ENCODE data around the gene MAP3K21. TPM values are rescaled to one million over a fixed set of nuclear protein-coding genes. Genes with fewer than 3 reads are reported as not detected.

MAP3K21 gene
- total RNA-seq, 1 experiment from 2014 or later, result 18.3 TPM

DNA sequence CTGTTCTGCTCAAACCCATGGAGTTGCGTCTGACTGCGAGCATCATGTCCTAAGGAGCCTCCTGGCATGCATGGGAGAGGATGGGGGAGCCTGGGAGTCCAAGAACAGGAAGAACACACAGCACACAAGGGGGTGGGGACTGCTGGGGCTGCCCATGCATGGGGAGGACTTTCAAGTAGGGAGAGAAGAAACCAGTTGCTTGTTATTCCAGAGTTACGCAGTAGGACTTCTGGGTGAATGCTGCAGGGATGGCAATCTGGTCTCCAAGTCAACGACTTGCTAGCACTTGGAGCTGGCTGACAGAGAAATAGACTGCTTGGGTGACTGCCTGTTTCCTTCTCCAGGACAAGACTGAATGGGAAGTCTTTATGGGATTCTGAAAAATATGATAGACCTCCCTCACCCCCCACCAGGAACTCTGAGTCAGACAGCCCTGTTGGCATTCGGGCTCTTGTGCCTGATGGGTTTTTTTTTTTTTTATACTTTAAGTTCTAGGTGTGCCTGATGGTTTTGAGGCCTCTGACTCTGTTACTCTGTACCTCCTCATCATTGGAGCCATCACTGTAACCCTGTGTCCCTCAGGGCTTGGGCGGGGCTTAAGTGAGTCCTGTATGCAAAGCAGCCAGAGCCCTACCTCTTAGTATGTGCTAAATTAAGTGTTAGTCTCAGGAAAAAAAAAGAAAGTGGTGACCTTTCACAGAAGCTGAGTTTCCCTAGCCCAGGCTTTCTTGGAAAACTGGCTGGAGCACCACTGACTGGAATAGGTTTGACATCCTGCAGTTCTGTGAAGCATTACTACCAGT lies 30.3 kb downstream of the MAP3K21 start:
- no TSS peak for BruUV-seq (replicated peaks)
- Histone ChIP-seq H3K4me3 (no peak overlapping the region), H3K27ac (no peak overlapping the region), H3K9me3 (ENCODE audit: insufficient read depth, low read depth) (no peaks in the 10 kb centered on the region), H3K4me1 (replicated peaks; ENCODE audit: insufficient read depth) (no peaks in the 10 kb centered on the region), H3K79me2 (ENCODE audit: low read depth) (no peaks in the 10 kb centered on the region), H3K36me3 (ENCODE audit: low read depth) (peaks cover 6% of the 10 kb centered on the region; the same call in 1 of the 2 replicates), H3K9me2 (ENCODE audit: insufficient read depth) (no peaks in the 10 kb centered on the region), H3K27me3 (ENCODE audit: insufficient read depth, low read depth) (no peaks in the 10 kb centered on the region), H3F3A (ENCODE audit: insufficient read depth, low read depth) (no peaks in the 10 kb centered on the region), H4K20me1 (ENCODE audit: insufficient read depth) (no peaks in the 10 kb centered on the region), H2AFZ (no peak overlapping the region), H3K4me2 (no peak overlapping the region)
- DNase-seq, result no peak
- ChIA-PET CTCF (interaction anchor here (0.7 kb wide), 1 partner anchor 548 kb away, joined by 3 read pairs; no protein-coding TSS in a partner anchor), POLR2A (ENCODE audit: unreplicated experiment) (no interaction called here)
- TF ChIP-seq CTCF (conservative IDR thresholded peaks at IDR 0.05) (no peak), EZH2 (IDR thresholded peaks at IDR 0.05; ENCODE audit: low read depth) (no peak)
- intact Hi-C loops (cut with micrococcal nuclease; ENCODE audit: unreplicated experiment), result no loop called here

DNA sequence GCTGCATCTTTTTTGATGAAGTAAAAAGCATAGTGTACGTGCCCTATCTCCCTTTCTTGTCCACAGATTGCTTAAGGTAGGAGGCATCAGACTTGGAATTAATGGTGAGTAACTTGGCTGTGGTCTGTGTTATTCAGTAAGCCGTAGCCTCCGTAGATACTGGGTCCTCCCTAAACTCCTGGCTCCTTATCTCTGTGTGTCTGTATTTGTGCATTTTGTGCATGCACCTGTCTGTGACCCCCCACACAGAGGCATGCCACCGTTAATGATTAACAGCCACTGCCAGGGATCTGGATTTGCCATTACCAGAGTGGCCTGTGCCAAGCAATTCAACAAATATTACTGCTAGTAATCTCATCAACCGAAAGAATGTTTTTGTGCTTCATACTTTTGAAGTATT lies 31.9 kb downstream of the MAP3K21 start:
- ChIA-PET CTCF (no interaction called here), POLR2A (ENCODE audit: unreplicated experiment) (no interaction called here)
- Histone ChIP-seq H3K4me3 (no peak overlapping the region), H3K27ac (no peak overlapping the region), H3K9me3 (ENCODE audit: insufficient read depth, low read depth) (no peaks in the 10 kb centered on the region), H3K27me3 (ENCODE audit: insufficient read depth, low read depth) (no peaks in the 10 kb centered on the region), H4K20me1 (ENCODE audit: insufficient read depth) (no peaks in the 10 kb centered on the region), H3K9me2 (ENCODE audit: insufficient read depth) (no peaks in the 10 kb centered on the region), H3K4me1 (replicated peaks; ENCODE audit: insufficient read depth) (no peaks in the 10 kb centered on the region), H3K4me2 (no peak overlapping the region), H3K79me2 (ENCODE audit: low read depth) (no peaks in the 10 kb centered on the region), H3F3A (ENCODE audit: insufficient read depth, low read depth) (peaks cover 5% of the 10 kb centered on the region), H3K36me3 (ENCODE audit: low read depth) (peaks cover 4% of the 10 kb centered on the region; the same call in 1 of the 2 replicates), H2AFZ (no peak overlapping the region)
- no TSS peak for BruUV-seq (replicated peaks)
- TF ChIP-seq EZH2 (IDR thresholded peaks at IDR 0.05; ENCODE audit: low read depth) (no peak), CTCF (conservative IDR thresholded peaks at IDR 0.05) (no peak)
- intact Hi-C loops (cut with micrococcal nuclease; ENCODE audit: unreplicated experiment), result no loop called here
- no peak for DNase-seq

GRCh38 chr1:233359905-233360304 lies 32.4 kb downstream of the MAP3K21 start:
- CTCF ChIA-PET, result interaction anchor here (1.0 kb wide), 1 partner anchor 55 kb away, joined by 3 read pairs; no protein-coding TSS in a partner anchor
- no TSS peak for BruUV-seq (replicated peaks)

More at GRCh38 chr1:233359905-233360304, 32.4 kb downstream of the MAP3K21 start:
- Histone ChIP-seq H3K9me3 (ENCODE audit: insufficient read depth, low read depth) (no peaks in the 10 kb centered on the region), H3K4me2 (no peak overlapping the region), H3K9me2 (ENCODE audit: insufficient read depth) (no peaks in the 10 kb centered on the region), H3F3A (ENCODE audit: insufficient read depth, low read depth) (peaks cover 7% of the 10 kb centered on the region), H3K27ac (no peak overlapping the region), H3K4me3 (no peak overlapping the region), H4K20me1 (ENCODE audit: insufficient read depth) (no peaks in the 10 kb centered on the region), H2AFZ (no peak overlapping the region), H3K27me3 (ENCODE audit: insufficient read depth, low read depth) (no peaks in the 10 kb centered on the region), H3K4me1 (replicated peaks; ENCODE audit: insufficient read depth) (no peaks in the 10 kb centered on the region), H3K79me2 (ENCODE audit: low read depth) (no peaks in the 10 kb centered on the region), H3K36me3 (ENCODE audit: low read depth) (no peaks in the 10 kb centered on the region)
- no peak for TF ChIP-seq EZH2 (IDR thresholded peaks at IDR 0.05; ENCODE audit: low read depth)
- TF ChIP-seq CTCF (conservative IDR thresholded peaks at IDR 0.05), result no peak
- DNase-seq, result no peak
- POLR2A ChIA-PET (ENCODE audit: unreplicated experiment), result no interaction called here
- intact Hi-C loops (cut with micrococcal nuclease; ENCODE audit: unreplicated experiment), result loop anchor here (10.0 kb wide), 1 partner anchor 545 kb away; the partner anchor contains the start of gene SLC35F3

All from PC-9 (cell line).